HG03139 (cell line): ENCODE data around the gene LAG3.

Experiments used
- ATAC-seq: cut with Tn5 transposase; IDR thresholded peaks from one replicate; pipeline ENCODE4 v1.9.1; 2021; ENCODE audit not compliant: unreplicated experiment

The LAG3 gene

GRCh38 chr12:6787309-6787708 lies 15.0 kb downstream of the LAG3 start:
- no peak for ATAC-seq

GRCh38 chr12:6788972-6789924 lies 16.9 kb downstream of the LAG3 start, which contains the start of gene CD4:
CD4 (plus strand) TSS chr12:6789528; CDS start chr12:6800139, 10,611 bp downstream.
- ATAC-seq: no peak

- ATAC-seq: no peak
These were observed 18.3 kb downstream of the LAG3 start for GRCh38 chr12:6790496-6791150.

GRCh38 chr12:6791931-6792520 lies 19.7 kb downstream of the LAG3 start:
- ATAC-seq: no peak

- ATAC-seq: no peak
These were observed 20.3 kb downstream of the LAG3 start for GRCh38 chr12:6792522-6793201.

GRCh38 chr12:6795088-6795487 lies 22.8 kb downstream of the LAG3 start:
- no peak for ATAC-seq

GRCh38 chr12:6796576-6796975 lies 24.3 kb downstream of the LAG3 start:
- no peak for ATAC-seq

GRCh38 chr12:6799147-6799546 lies 26.8 kb downstream of the LAG3 start:
- ATAC-seq: no peak

- ATAC-seq: no peak
These were observed 34.9 kb downstream of the LAG3 start for GRCh38 chr12:6807170-6807569.

GRCh38 chr12:6809056-6809455 lies 36.7 kb downstream of the LAG3 start:
- no peak for ATAC-seq

GRCh38 chr12:6810758-6811157 lies 38.4 kb downstream of the LAG3 start:
- no peak for ATAC-seq

GRCh38 chr12:6813363-6813762 lies 41.0 kb downstream of the LAG3 start:
- ATAC-seq: no peak

GRCh38 chr12:6816598-6816997 lies 44.3 kb downstream of the LAG3 start:
- no peak for ATAC-seq

GRCh38 chr12:6817098-6817497 lies 44.8 kb downstream of the LAG3 start:
- ATAC-seq: no peak

- ATAC-seq: no peak
These were observed 45.4 kb downstream of the LAG3 start for GRCh38 chr12:6817662-6818157.

GRCh38 chr12:6818222-6818621 lies 45.9 kb downstream of the LAG3 start:
- ATAC-seq: no peak

GRCh38 chr12:6818645-6819044 lies 46.3 kb downstream of the LAG3 start:
- ATAC-seq: no peak

GRCh38 chr12:6819106-6820030 lies 47.0 kb downstream of the LAG3 start:
- no peak for ATAC-seq

- no peak for ATAC-seq
These were observed 47.8 kb downstream of the LAG3 start for GRCh38 chr12:6820166-6820565.
